Karpas-422 (cell line): Measurements from ENCODE around the gene UBE2F. TPM values are rescaled to one million over a fixed set of nuclear protein-coding genes. Genes with fewer than 3 reads are reported as not detected.

ENCODE experiments used
- DNase-seq: peaks from one replicate; pipeline ENCODE4 v3.0.0-alpha.2; 2015
- H2AFZ ChIP-seq: fragments of 200-600 bp; sonication (generic); 2 replicates; pipeline ENCODE4 v1.6.1; 2014; ENCODE audit warnings: antibody characterized with exemption, low read length, mixed read lengths
- H3K27ac ChIP-seq: fragments of 200-600 bp; sonication (generic); 2 replicates; pipeline ENCODE4 v1.5.1; 2014; ENCODE audit warnings: mild to moderate bottlenecking, low read length, moderate library complexity
- H3K27me3 ChIP-seq: fragments of 200-600 bp; sonication (generic); 2 replicates; pipeline ENCODE4 v1.6.1; 2014; ENCODE audit warnings: low read length, mixed read lengths
- H3K36me3 ChIP-seq: fragments of 200-600 bp; sonication (generic); 2 replicates; pipeline ENCODE4 v1.6.1; 2014; ENCODE audit warnings: low read length, mixed read lengths; ENCODE audit not compliant: insufficient read depth
- H3K4me1 ChIP-seq: fragments of 200-600 bp; sonication (generic); 2 replicates; pipeline ENCODE4 v1.6.1; 2014; ENCODE audit warnings: mild to moderate bottlenecking, low read length, mixed read lengths
- H3K4me2 ChIP-seq: fragments of 200-600 bp; sonication (generic); 2 replicates; pipeline ENCODE4 v1.6.1; 2014; ENCODE audit warnings: low read length, low read depth, mild to moderate bottlenecking; ENCODE audit not compliant: poor library complexity, severe bottlenecking
- H3K4me3 ChIP-seq: fragments of 200-600 bp; sonication (generic); 2 replicates; pipeline ENCODE4 v1.5.1; 2014; ENCODE audit warnings: mild to moderate bottlenecking, antibody characterized with exemption, low read length, mixed read lengths
- H3K79me2 ChIP-seq: fragments of 200-600 bp; sonication (generic); 2 replicates; pipeline ENCODE4 v1.6.1; 2014; ENCODE audit warnings: mild to moderate bottlenecking, low read length, mixed read lengths
- H3K9ac ChIP-seq: fragments of 200-600 bp; sonication (generic); 2 replicates; pipeline ENCODE4 v1.6.0; 2014; ENCODE audit warnings: low read length
- H3K9me2 ChIP-seq: fragments of 200-600 bp; sonication (generic), shearing (Covaris generic); replicated peaks from 2 replicates; pipeline ENCODE4 v1.6.0; 2014; ENCODE audit warnings: mild to moderate bottlenecking, low read length, moderate library complexity; ENCODE audit not compliant: insufficient read depth
- H3K9me3 ChIP-seq: fragments of 300-700, 200-600 bp; sonication (generic); 2 replicates; pipeline ENCODE4 v1.6.1; 2014; ENCODE audit warnings: low read length, mixed read lengths
- H4K20me1 ChIP-seq: fragments of 200-600 bp; sonication (generic); 2 replicates; pipeline ENCODE4 v1.6.1; 2014; ENCODE audit warnings: mild to moderate bottlenecking, antibody characterized with exemption, low read length, low read depth; ENCODE audit not compliant: insufficient read depth
- total RNA-seq: library from RNA; depleted of rRNA; stranded (reverse); fragments of >200 nt; shearing (Covaris generic); gene quantifications from 2 replicates; pipeline ENCODE4 v1.2.3, GENCODE V29; 2014; ENCODE audit warnings: low replicate concordance

The UBE2F gene
- total RNA-seq, 1 experiment from 2014 or later: 63.3 TPM

DNA sequence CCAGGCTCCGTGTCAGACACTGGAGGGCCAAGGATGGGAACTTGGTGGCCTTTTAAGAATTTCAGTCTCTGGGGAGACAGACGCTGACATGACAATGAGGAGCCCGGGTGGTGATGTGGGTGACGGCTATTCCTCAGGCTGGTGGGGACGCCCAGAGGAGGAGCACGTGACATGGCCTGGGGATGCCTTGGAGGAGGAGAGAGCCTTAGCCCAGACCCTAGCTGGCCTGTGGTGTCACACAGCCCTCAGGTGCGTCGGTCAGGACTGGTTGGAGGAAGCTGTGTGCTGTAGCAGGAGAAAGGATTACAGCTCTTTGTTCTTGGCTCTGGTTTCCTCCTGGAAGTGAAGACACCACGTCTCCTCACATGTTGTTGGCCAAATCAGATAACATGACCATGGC lies 54.0 kb downstream of the UBE2F start:
- H3K4me3 ChIP-seq: no peak overlapping the region
- DNase-seq: no peak
- no peak overlapping the region for H3K4me2 ChIP-seq
- H3K79me2 ChIP-seq: peaks cover 5% of the 10 kb centered on the region; the same call in 1 of the 2 replicates
- H3K9ac ChIP-seq: no peak overlapping the region
- H3K27ac ChIP-seq: no peak overlapping the region
- no peaks in the 10 kb centered on the region for H3K36me3 ChIP-seq
- no peaks in the 10 kb centered on the region for H3K9me2 ChIP-seq
- no peaks in the 10 kb centered on the region for H3K9me3 ChIP-seq
- no peaks in the 10 kb centered on the region for H3K27me3 ChIP-seq
- H3K4me1 ChIP-seq: no peaks in the 10 kb centered on the region
- no peak overlapping the region for H2AFZ ChIP-seq
- no peaks in the 10 kb centered on the region for H4K20me1 ChIP-seq

DNA sequence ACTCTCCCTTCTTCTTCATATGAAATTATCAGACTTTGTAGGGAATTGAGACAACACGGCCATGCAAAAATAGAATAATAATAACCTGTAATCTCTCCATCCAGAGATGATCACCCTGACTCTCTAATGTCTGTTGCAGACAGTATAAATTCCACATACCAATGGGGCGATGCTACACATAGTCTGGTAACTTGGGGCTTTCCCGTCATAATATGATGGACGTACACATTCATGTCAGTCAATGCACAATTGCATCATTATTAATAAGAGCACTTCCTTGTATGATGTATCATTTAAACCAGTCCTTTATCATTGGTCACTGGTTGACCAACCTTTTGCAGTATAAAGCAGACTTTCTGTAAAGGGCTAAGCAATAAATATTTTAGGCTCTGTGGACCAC lies 54.5 kb downstream of the UBE2F start:
- Histone ChIP-seq H3K27me3 (no peaks in the 10 kb centered on the region), H3K9me2 (no peaks in the 10 kb centered on the region), H2AFZ (no peak overlapping the region), H4K20me1 (no peaks in the 10 kb centered on the region), H3K4me2 (no peak overlapping the region), H3K9me3 (no peaks in the 10 kb centered on the region), H3K36me3 (no peaks in the 10 kb centered on the region), H3K9ac (no peak overlapping the region), H3K79me2 (peaks cover 5% of the 10 kb centered on the region; the same call in 1 of the 2 replicates), H3K4me1 (no peaks in the 10 kb centered on the region), H3K27ac (no peak overlapping the region), H3K4me3 (no peak overlapping the region)
- DNase-seq: no peak

DNA sequence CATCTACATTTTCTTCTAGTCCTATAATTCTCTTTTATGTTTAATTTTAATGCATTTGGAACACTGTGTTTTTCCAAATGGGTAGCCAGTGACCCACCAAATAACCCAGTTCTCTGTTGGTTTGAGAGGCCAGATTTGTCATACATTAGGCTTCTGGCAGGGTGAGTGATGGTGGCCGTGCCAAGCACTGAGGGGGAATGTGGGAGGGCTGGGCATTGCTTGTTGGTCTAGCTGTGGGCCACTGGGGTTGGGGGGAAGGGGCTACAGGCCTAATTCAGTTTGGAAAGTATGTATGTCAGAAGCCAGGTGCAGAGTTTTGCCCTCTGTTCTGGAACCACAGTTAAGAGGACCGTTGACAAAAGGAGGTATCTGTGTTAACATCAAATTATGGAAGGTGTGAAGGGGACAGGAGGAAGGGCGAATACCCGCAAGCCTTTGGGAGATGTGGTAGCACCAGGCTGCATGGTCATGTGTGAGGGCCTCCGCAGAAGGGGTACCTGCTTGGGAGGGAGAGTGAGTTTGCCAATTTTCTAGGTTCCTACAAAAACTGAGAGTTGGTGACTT lies 55.9 kb downstream of the UBE2F start:
- no peaks in the 10 kb centered on the region for H3K36me3 ChIP-seq

DNA sequence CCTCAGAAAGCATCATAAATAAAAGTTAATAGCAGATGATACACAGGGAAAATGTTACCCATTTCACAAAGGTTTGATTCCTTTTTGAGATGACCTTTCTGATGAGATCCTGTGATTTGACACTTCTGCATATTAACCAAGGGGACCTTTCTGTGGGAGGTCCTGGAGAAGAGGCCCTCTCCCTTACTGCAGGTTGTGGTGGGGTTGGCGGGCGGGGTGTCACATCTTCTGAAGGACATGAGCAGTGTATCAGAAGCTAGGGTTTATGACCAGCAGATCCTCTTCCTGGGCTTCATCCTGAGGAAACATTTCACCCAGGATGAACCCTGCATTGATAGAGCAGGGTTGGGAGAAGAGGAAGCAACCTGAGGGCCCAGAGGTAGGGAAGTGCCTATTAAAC lies 56.8 kb downstream of the UBE2F start:
- DNase-seq: no peak
- H3K4me2 ChIP-seq: no peak overlapping the region
- no peaks in the 10 kb centered on the region for H3K27me3 ChIP-seq
- H3K9me2 ChIP-seq: no peaks in the 10 kb centered on the region
- no peak overlapping the region for H3K9ac ChIP-seq
- no peaks in the 10 kb centered on the region for H3K9me3 ChIP-seq
- H3K36me3 ChIP-seq: no peaks in the 10 kb centered on the region
- H2AFZ ChIP-seq: no peak overlapping the region
- H3K4me1 ChIP-seq: no peaks in the 10 kb centered on the region
- H3K79me2 ChIP-seq: peaks cover 5% of the 10 kb centered on the region; the same call in 1 of the 2 replicates
- H4K20me1 ChIP-seq: no peaks in the 10 kb centered on the region
- H3K4me3 ChIP-seq: no peak overlapping the region
- no peak overlapping the region for H3K27ac ChIP-seq

More for the DNA sequence above, 55.9 kb downstream of the UBE2F start:
- no peak overlapping the region for H3K27ac ChIP-seq
- no peaks in the 10 kb centered on the region for H4K20me1 ChIP-seq
- H3K9ac ChIP-seq: no peak overlapping the region
- H3K4me3 ChIP-seq: no peak overlapping the region
- H3K4me2 ChIP-seq: no peak overlapping the region
- H2AFZ ChIP-seq: no peak overlapping the region
- H3K9me3 ChIP-seq: no peaks in the 10 kb centered on the region
- no peaks in the 10 kb centered on the region for H3K27me3 ChIP-seq
- peaks cover 5% of the 10 kb centered on the region; the same call in 1 of the 2 replicates for H3K79me2 ChIP-seq
- no peak for DNase-seq
- no peaks in the 10 kb centered on the region for H3K4me1 ChIP-seq
- no peaks in the 10 kb centered on the region for H3K9me2 ChIP-seq

DNA sequence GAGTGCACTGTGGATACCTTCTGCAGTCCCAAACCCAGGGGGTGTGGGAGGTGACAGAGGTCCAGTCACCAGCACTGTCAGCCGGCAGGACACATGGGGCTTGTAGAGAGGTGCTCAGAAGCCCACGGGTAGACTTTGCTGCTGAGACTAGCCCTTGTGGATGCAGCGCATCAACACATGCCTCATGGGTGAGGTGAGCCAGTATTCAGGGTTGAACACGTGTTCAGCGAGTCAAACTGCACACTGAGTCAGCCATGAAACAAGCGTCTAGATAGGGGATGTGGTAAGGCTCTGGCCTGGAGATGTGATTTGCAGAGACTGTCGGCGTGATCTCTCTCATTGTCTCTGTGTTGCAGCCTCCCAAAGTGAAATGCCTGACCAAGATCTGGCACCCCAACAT lies 58.2 kb downstream of the UBE2F start:
- Histone ChIP-seq H3K27ac (no peak overlapping the region), H2AFZ (no peak overlapping the region), H3K9me2 (no peaks in the 10 kb centered on the region), H3K36me3 (no peaks in the 10 kb centered on the region), H3K27me3 (no peaks in the 10 kb centered on the region), H3K4me1 (no peaks in the 10 kb centered on the region), H4K20me1 (no peaks in the 10 kb centered on the region), H3K4me3 (no peak overlapping the region), H3K9ac (no peak overlapping the region), H3K9me3 (no peaks in the 10 kb centered on the region), H3K79me2 (peaks cover 5% of the 10 kb centered on the region; the same call in 1 of the 2 replicates), H3K4me2 (no peak overlapping the region)
- DNase-seq: no peak

DNA sequence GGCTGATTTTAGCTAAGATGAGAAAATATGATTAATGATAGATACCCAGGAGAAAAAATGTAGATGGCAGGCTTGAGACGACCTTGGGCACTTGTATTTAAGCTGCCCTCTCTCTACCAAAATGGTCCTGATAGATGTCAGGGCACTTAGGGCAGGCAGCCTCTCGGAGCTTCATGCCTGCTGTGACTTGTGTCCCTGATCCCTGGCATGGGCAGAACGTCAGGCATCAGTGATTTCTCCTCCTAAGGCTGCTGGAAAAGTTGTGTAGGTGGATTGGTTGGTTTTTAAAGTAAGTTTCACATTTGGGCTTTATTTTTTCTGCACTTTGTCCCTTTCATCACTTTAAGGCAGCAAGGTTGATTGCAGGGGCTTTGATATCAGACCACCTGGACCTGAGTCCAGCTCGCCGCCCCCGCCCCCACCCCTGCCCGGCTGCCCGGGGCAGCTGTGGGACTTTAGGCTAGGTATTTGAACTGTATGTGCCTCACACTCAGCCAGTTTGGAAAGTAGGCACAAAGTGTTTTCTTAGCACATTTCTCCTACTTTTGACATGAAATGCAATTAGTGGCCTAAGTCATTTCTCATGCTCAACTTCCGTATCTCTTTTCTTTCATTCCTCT lies 59.0 kb downstream of the UBE2F start:
- no peaks in the 10 kb centered on the region for H3K27me3 ChIP-seq
- no peaks in the 10 kb centered on the region for H3K9me2 ChIP-seq
- no peaks in the 10 kb centered on the region for H3K4me1 ChIP-seq
- H2AFZ ChIP-seq: no peak overlapping the region
- H3K9me3 ChIP-seq: no peaks in the 10 kb centered on the region
- H3K79me2 ChIP-seq: peaks cover 4% of the 10 kb centered on the region; the same call in 1 of the 2 replicates
- no peak overlapping the region for H3K9ac ChIP-seq
- H3K27ac ChIP-seq: no peak overlapping the region
- no peak overlapping the region for H3K4me2 ChIP-seq
- no peaks in the 10 kb centered on the region for H4K20me1 ChIP-seq
- no peaks in the 10 kb centered on the region for H3K36me3 ChIP-seq
- no peak for DNase-seq
- H3K4me3 ChIP-seq: no peak overlapping the region

DNA sequence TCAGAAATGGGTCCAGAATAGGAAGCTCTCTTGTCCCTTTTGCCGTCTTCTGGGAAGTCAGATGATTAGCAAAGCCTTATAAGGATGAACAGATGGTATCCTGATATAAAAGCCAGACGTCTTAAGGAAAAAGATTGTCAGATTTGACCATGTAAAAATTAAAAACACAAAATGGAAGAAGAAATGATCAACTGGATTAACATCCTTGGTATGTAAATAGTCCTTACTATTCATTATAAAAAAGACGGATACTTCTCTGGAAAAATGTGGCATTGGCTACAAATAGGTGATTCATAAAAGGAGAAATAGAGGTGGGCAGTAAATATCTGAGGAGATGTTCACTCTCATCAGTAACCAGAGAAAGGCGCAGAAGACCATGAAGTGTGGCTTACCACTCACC lies 60.2 kb downstream of the UBE2F start:
- Histone ChIP-seq H3K4me3 (no peak overlapping the region), H3K9ac (no peak overlapping the region), H3K36me3 (no peaks in the 10 kb centered on the region), H3K9me3 (no peaks in the 10 kb centered on the region), H3K79me2 (no peaks in the 10 kb centered on the region), H3K4me1 (no peaks in the 10 kb centered on the region), H3K4me2 (no peak overlapping the region), H2AFZ (no peak overlapping the region), H3K27ac (no peak overlapping the region), H4K20me1 (no peaks in the 10 kb centered on the region), H3K27me3 (no peaks in the 10 kb centered on the region), H3K9me2 (no peaks in the 10 kb centered on the region)
- no peak for DNase-seq

DNA sequence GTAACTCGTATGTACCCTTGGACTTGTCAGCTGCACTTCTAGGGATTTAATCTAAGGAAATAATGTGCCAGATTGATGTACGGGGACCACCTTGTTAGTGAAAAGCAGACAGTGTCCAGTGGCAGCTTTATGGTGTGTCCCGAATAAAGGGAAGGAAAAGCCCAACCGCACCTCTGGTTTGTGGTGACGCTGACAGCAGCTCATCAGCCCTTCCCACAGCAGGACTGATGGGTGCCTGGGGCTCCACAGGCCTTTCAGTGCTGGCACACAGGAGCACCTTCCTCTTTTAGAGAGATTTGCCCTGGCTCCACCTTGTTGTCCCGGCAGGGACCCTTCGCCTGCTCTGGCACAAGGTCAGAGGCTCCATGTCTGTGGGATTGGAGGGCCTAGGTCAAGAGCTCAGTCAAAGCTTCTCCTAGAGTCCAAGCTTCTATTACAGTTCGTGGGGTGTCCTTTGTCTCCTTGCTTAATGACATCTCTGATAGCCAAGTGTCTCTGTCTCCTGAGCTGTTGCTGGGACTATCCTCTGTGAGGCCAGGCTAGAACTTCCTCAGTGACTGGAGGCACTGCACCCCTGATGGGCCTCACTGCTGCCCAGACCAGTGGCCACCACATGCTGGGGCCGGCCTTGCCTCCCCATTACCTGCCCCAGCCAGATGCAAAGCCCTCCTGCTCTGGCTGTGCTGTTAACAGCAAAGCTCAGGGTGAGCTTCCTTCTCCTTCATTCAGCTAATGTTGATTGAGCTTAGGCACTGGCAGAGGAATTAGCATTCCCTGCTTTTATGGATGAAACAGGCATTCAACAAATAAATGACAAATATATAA lies 61.0 kb downstream of the UBE2F start:
- no peaks in the 10 kb centered on the region for H3K9me2 ChIP-seq
- H3K27me3 ChIP-seq: no peaks in the 10 kb centered on the region
- H3K36me3 ChIP-seq: no peaks in the 10 kb centered on the region
- no peaks in the 10 kb centered on the region for H3K79me2 ChIP-seq
- H3K9me3 ChIP-seq: no peaks in the 10 kb centered on the region
- H3K27ac ChIP-seq: no peak overlapping the region
- H2AFZ ChIP-seq: no peak overlapping the region
- H3K4me2 ChIP-seq: no peak overlapping the region
- DNase-seq: no peak
- H3K4me1 ChIP-seq: no peaks in the 10 kb centered on the region
- no peak overlapping the region for H3K4me3 ChIP-seq
- no peak overlapping the region for H3K9ac ChIP-seq
- H4K20me1 ChIP-seq: no peaks in the 10 kb centered on the region
